HepG2 (cell line): ENCODE data around the gene PROX2. TPM values are rescaled to one million over a fixed set of nuclear protein-coding genes. Genes with fewer than 3 reads are reported as not detected.
A peak's percentile ranks its signal among the peaks of the same experiment; 100 is the strongest.

Source experiments
- AFF4 ChIP-seq: sonication (generic); formaldehyde crosslinking; IDR thresholded peaks from 2 replicates; pipeline ENCODE4 v1.4.0; 2020; ENCODE audit warnings: missing genetic modification reagents
- BRCA1 ChIP-seq: sonication (generic); formaldehyde crosslinking; IDR thresholded peaks from 2 replicates; pipeline ENCODE4 v1.4.0; 2020; ENCODE audit warnings: missing genetic modification reagents
- EEA1 ChIP-seq: sonication (generic); formaldehyde crosslinking; IDR thresholded peaks from 2 replicates; pipeline ENCODE4 v1.5.1; 2020; ENCODE audit warnings: mild to moderate bottlenecking, missing genetic modification reagents, borderline replicate concordance
- ELF3 ChIP-seq: IDR thresholded peaks from 2 replicates; pipeline ENCODE4 v1.6.1; 2016; ENCODE audit warnings: missing genetic modification reagents, missing compliant biosample characterization
- ESRRA ChIP-seq: sonication (generic); formaldehyde crosslinking; IDR thresholded peaks from 2 replicates; pipeline ENCODE4 v1.5.1; 2020; ENCODE audit warnings: mild to moderate bottlenecking, low read depth, missing genetic modification reagents
- FOXO4 ChIP-seq: sonication (generic); formaldehyde crosslinking; conservative IDR thresholded peaks from 2 replicates; pipeline ENCODE4 v1.8.1; 2023; ENCODE audit warnings: missing genetic modification reagents
- GPBP1L1 ChIP-seq: sonication (generic); formaldehyde crosslinking; IDR thresholded peaks from 2 replicates; pipeline ENCODE4 v1.5.0; 2020; ENCODE audit warnings: mild to moderate bottlenecking, missing genetic modification reagents
- HDAC2 ChIP-seq: sonication (generic); formaldehyde crosslinking; IDR thresholded peaks from 2 replicates; pipeline ENCODE4 v1.4.0; 2020; ENCODE audit warnings: missing genetic modification reagents
- HMG20A ChIP-seq: IDR thresholded peaks from 2 replicates; pipeline ENCODE4 v1.6.1; 2016; ENCODE audit warnings: borderline replicate concordance
- IRF1 ChIP-seq: sonication (generic); formaldehyde crosslinking; IDR thresholded peaks from 2 replicates; pipeline ENCODE4 v1.4.0; 2020; ENCODE audit warnings: low read depth, mild to moderate bottlenecking, missing genetic modification reagents
- JUN ChIP-seq: sonication (generic); formaldehyde crosslinking; IDR thresholded peaks from 2 replicates; pipeline ENCODE4 v1.4.0; 2020; ENCODE audit warnings: mild to moderate bottlenecking, missing genetic modification reagents
- KLF6 ChIP-seq: IDR thresholded peaks from 2 replicates; pipeline ENCODE4 v1.8.0; 2016; ENCODE audit warnings: missing biosample characterization, missing genetic modification reagents
- MTERF4 ChIP-seq: sonication (generic); formaldehyde crosslinking; IDR thresholded peaks from 2 replicates; pipeline ENCODE4 v1.8.0; 2023; ENCODE audit warnings: mild to moderate bottlenecking, missing genetic modification reagents
- RBM22 ChIP-seq: fragments of 200-400 bp; formaldehyde crosslinking; optimal IDR thresholded peaks from 2 replicates; pipeline ENCODE3; 2017; ENCODE audit warnings: mild to moderate bottlenecking, low read length, moderate library complexity
- RNF2 ChIP-seq: fragments of 450-650 bp; conservative IDR thresholded peaks from 2 replicates; pipeline ENCODE4 v1.6.1; 2016; ENCODE audit warnings: low read depth
- RXRB ChIP-seq: IDR thresholded peaks from 2 replicates; pipeline ENCODE4 v1.6.1; 2016; ENCODE audit warnings: borderline replicate concordance, missing genetic modification reagents, missing compliant biosample characterization
- SAP130 ChIP-seq: IDR thresholded peaks from 2 replicates; pipeline ENCODE4 v1.6.1; 2016; ENCODE audit warnings: low read depth
- SMC3 ChIP-seq: IDR thresholded peaks from 2 replicates; pipeline ENCODE4 v1.6.1; 2011; ENCODE audit warnings: low read length, improper control_type of control experiment
- ZNF17 ChIP-seq: sonication (generic); formaldehyde crosslinking; IDR thresholded peaks from 2 replicates; pipeline ENCODE4 v1.5.0; 2020; ENCODE audit warnings: mild to moderate bottlenecking, missing genetic modification reagents
- ZNF207 ChIP-seq: fragments of 450-650 bp; IDR thresholded peaks from 2 replicates; pipeline ENCODE4 v1.6.1; 2016; ENCODE audit warnings: antibody characterized with exemption, borderline replicate concordance
- ZNF331 ChIP-seq: sonication (generic); formaldehyde crosslinking; IDR thresholded peaks from 2 replicates; pipeline ENCODE4 v1.4.0; 2020; ENCODE audit warnings: missing genetic modification reagents
- ZNF557 ChIP-seq: sonication (generic); formaldehyde crosslinking; IDR thresholded peaks from 2 replicates; pipeline ENCODE4 v1.4.0; 2020; ENCODE audit warnings: missing genetic modification reagents
- ZNF788 ChIP-seq: sonication (generic); formaldehyde crosslinking; IDR thresholded peaks from 2 replicates; pipeline ENCODE4 v1.5.0; 2020; ENCODE audit warnings: mild to moderate bottlenecking, missing genetic modification reagents, borderline replicate concordance
- ZSCAN21 ChIP-seq: sonication (generic); formaldehyde crosslinking; IDR thresholded peaks from 2 replicates; pipeline ENCODE4 v1.8.0; 2022; ENCODE audit warnings: mild to moderate bottlenecking, missing genetic modification reagents, moderate library complexity, borderline replicate concordance
- ZSCAN9 ChIP-seq: IDR thresholded peaks from 2 replicates; pipeline ENCODE4 v1.6.1; 2016; ENCODE audit warnings: borderline replicate concordance
- polyA plus RNA-seq, 8 experiments: library from polyadenylated mRNA; depleted of rRNA in 3 of 8; stranded (reverse) in 7 of 8; unstranded in 1 of 8; fragments of >200 nt; fragmentation: Illumina TruSeq in 4 of 8; extraction: Trizol in 4 of 8; gene quantifications; 2 replicates each; pipeline versions ENCODE4 v1.2.1 to v1.2.3, GENCODE V29; 2011 to 2016; ENCODE audit warnings: low read depth in 4 of 8, missing spikeins in 1 of 8, mixed read lengths in 1 of 8; ENCODE audit not compliant: insufficient read depth in 1 of 8
- total RNA-seq, 5 experiments: library from RNA; depleted of rRNA; stranded (reverse); fragments of >200 nt; fragmentation: Illumina TruSeq; extraction: Trizol; gene quantifications; 2 replicates each; pipeline ENCODE4 v1.2.3, GENCODE V29; 2016; ENCODE audit warnings: low read depth in 1 of 5

PROX2 gene
- total and polyA plus RNA-seq, 2 of the 13 experiments (the other 11 are each of a cell fraction or from before 2014, with no cell fraction given), result not detected

DNA sequence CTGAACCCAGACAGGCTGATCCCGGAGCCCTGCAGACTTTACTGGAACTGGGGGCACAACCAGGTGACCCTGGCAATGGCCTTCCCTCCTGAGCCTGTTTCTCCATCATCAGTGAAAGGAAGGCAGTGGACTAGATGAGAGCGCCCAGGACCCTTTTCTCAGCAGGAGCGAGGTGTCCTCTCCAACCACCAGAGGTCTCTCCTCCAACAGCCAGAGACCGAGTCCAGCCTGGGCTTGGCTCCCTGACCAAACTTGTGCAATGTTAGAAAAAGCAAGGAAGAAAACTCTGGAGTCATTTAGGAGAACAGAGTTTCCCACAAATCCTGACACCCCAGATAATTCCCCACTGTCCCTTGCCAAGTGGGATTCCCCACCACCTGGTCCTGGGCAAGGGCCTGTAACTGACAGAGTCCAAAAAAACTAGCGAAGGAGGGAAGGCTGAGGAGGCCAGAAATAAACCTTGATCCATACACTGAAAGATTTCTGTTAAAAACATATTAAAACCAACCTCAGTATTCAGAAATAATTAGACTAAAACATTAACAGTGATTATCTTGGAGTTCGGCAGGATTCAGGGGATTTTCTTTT lies 38.1 kb upstream of the PROX2 start (continued):
- TF ChIP-seq RNF2 (no peak), FOXO4 (no peak), RXRB (CRISPR knock-in tag) (no peak), ZNF788 (CRISPR knock-in tag) (no peak), MTERF4 (no peak), ZNF557 (CRISPR knock-in tag) (no peak), BRCA1 (CRISPR knock-in tag) (no peak), ZSCAN21 (CRISPR knock-in tag) (no peak), HMG20A (no peak), IRF1 (CRISPR knock-in tag) (no peak), SMC3 (peak; percentile 93), ZNF17 (no peak), KLF6 (CRISPR knock-in tag) (no peak), SAP130 (peak; percentile 20; the same call in 1 of the 2 replicates), AFF4 (no peak), ELF3 (CRISPR knock-in tag) (0 out of 2 replicates have a peak, but pooled peaks have one; percentile 33), RBM22 (no peak), ZNF207 (no peak), EEA1 (CRISPR knock-in tag) (no peak), ESRRA (no peak), ZNF331 (no peak), ZSCAN9 (CRISPR knock-in tag) (no peak), JUN (no peak), GPBP1L1 (CRISPR knock-in tag) (no peak), HDAC2 (CRISPR knock-in tag) (no peak)
